Left kidney (tissue), 8 donors: ENCODE results near the gene PRB3. TPM values are rescaled to one million over a fixed set of nuclear protein-coding genes. Genes with fewer than 3 reads are reported as not detected.

Source experiments
- DNase-seq: peaks from one replicate; pipeline ENCODE4 v3.0.0-alpha.2; 2013
- long read RNA-seq, 8 donors: transcript quantifications; one replicate each; lab custom pipeline, GENCODE V29; 2026
- polyA plus RNA-seq: library from polyadenylated mRNA; unstranded; fragments of 120-200 nt; gene quantifications from one replicate; pipeline ENCODE4 v1.2.1, GENCODE V29; 2013; ENCODE audit not compliant: insufficient read length

The PRB3 gene
- not detected for polyA plus RNA-seq
- long read RNA-seq, donor 1: 0 reads
- long read RNA-seq, donor 2: 0 reads
- long read RNA-seq, donor 3: 0 reads
- long read RNA-seq, donor 4: 0 reads
- long read RNA-seq, donor 5: 0 reads
- long read RNA-seq, donor 6: 0 reads
- long read RNA-seq, donor 7: 0 reads
- long read RNA-seq, donor 8: 0 reads

- DNase-seq: no peak
These were observed at the start of gene PRB3 for GRCh38 chr12:11269607-11270006. Gene PRB3, minus strand, starts transcription at chr12:11269707. Its CDS starts 38 bp downstream, at chr12:11269669.

- no peak for DNase-seq
These were observed 40.8 kb upstream of the PRB3 start, which contains the start of gene PRB4 for GRCh38 chr12:11310336-11310735. Gene PRB4, minus strand, starts transcription at chr12:11310436. Its CDS starts 38 bp downstream, at chr12:11310398.

DNA sequence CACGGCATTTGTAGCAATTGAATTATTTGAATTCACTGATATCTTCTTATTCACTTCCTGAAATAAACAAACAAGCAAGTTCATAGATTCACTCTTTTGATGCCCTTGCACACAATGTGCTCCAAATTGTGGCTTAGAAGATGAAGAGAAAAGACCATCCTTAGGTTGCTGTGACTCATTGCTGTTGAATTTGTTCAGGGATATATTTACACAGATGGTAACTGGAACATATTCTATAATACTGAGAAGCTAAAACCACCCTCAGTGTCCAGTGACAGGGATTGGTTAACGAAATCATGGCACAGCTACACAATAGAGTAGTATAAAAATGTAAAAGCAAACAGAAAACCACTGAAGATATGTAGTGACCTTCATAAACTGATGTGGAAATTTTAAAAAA lies 37.6 kb upstream of the PRB3 start:
- DNase-seq: no peak

- no peak for DNase-seq
These were observed 3.9 kb upstream of the PRB3 start for GRCh38 chr12:11273449-11273848.

GRCh38 chr12:11264501-11264900 lies 5.0 kb downstream of the PRB3 start:
- no peak for DNase-seq

DNA sequence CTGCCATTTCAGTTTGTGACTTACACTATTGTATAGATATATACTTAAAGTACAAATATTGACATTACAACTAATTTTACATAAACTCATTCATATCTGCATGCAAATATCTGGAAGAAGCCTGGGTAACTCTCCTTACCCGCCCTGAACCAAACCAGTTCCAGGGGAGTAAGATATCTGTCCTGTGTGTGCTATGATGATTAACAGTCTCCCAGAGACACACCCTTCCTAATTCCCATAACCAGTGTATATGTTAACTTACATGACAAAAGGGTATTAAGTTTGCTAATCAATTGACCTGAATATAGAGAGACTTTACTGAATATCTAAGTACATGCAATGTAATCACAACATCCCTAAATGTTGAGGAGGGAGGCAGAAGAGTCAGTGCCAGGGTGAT lies 23.0 kb downstream of the PRB3 start:
- DNase-seq: no peak

GRCh38 chr12:11242656-11243055 lies 26.9 kb downstream of the PRB3 start:
- DNase-seq: no peak

GRCh38 chr12:11240348-11240930 lies 29.1 kb downstream of the PRB3 start:
- no peak for DNase-seq

- DNase-seq: no peak
These were observed 31.2 kb downstream of the PRB3 start for GRCh38 chr12:11238275-11238674.

DNA sequence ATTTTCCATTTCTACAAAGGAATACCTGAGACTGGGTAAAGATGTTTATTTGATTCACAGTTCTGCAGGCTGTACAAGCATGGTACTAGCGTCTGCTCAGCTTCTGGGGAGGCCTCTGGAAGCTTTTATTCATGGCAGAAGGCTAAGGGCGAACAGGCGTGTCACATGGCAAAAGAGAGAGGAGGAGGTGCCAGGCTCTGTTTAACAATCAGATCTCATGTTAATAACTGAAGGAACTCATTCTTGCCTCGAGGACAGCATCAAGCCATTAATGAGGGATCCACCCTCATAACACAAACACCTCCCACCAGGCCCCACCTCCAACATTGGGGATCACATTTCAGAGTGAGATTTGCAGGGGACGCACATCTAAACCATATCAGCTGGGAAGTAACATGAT lies 36.0 kb downstream of the PRB3 start:
- DNase-seq: no peak

- DNase-seq: peak; percentile 36
These were observed 41.1 kb downstream of the PRB3 start for GRCh38 chr12:11228296-11228879.

GRCh38 chr12:11227373-11227772 lies 42.1 kb downstream of the PRB3 start:
- DNase-seq: no peak

Other genes starting within 250 kb of the PRB3 start
- gene TAS2R19, start 247.1 kb downstream of the PRB3 start, polyA plus RNA-seq: 1.9 TPM
- 2.2 TPM for gene TAS2R31, start 238.3 kb downstream of the PRB3 start, polyA plus RNA-seq
- gene TAS2R46, start 207.4 kb downstream of the PRB3 start, polyA plus RNA-seq: not detected
- 0.63 TPM for gene TAS2R43, start 177.4 kb downstream of the PRB3 start, polyA plus RNA-seq
- gene TAS2R30, start 135.1 kb downstream of the PRB3 start, polyA plus RNA-seq: 0.52 TPM
- 17.1 TPM for gene SMIM10L1, start 98.5 kb downstream of the PRB3 start, polyA plus RNA-seq
- gene TAS2R42, start 82.8 kb downstream of the PRB3 start, polyA plus RNA-seq: not detected
- not detected for gene PRB4, start 40.7 kb upstream of the PRB3 start, polyA plus RNA-seq
- 1.5 TPM for gene PRB2, start 125.9 kb upstream of the PRB3 start, polyA plus RNA-seq